HG03432 (cell line): Measurements from ENCODE around the gene CORO2A.
"Not testable (repeated sequence)": the region's sequence is repeated elsewhere in the genome, so short reads cannot be mapped to it uniquely, and the experiment has no call there.

Experiments
- ATAC-seq: cut with Tn5 transposase; IDR thresholded peaks from one replicate; pipeline ENCODE4 v1.9.1; 2021; ENCODE audit warnings: mild to moderate bottlenecking, moderate library complexity; ENCODE audit not compliant: unreplicated experiment

CORO2A gene

DNA sequence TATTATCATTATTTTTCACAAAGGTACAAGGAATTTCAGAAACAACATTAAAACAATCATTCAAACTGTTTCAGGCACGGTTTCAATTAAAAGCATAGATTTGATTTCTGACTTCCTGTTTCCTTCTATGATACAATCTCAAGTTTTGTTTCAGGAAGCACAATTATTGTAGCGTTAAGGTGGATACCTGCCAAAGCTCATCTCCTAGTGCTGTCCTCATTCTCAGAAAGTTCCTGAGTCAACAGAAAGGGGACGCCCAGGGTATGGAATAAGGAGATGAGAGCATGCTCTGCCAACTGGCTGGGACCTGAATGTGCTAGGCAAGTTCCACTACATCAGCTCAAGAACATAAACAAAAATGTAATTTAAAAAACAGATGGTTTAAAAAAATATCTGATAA is 71.4 kb downstream of the CORO2A start:
- ATAC-seq: no peak

DNA sequence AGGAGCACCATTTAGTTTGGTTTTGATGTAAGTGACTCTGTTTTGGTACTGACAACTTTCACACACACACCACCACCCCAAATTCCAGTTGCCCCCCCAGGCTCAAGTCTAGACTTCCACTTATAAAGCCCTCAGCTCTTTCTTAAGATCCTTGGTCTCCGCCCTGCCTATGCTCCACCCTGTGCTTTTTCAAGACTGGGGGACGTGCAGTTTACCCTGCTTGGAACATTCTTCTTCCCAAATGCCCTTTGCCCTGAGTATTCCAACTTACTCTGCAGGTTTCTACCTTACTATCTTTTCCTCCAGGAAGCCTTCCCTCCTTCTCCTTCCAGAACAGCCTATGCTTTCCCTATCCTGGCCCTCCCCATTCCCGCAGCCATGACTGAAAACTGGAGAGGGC is 72.0 kb downstream of the CORO2A start:
- ATAC-seq: no peak

- ATAC-seq: peak; percentile 74
These were observed 73.5 kb downstream of the CORO2A start, which contains the start of gene TRIM14 for GRCh38 chr9:98118640-98119601. Gene TRIM14 (minus strand): TSS chr9:98119222. CDS start chr9:98119188, 34 bp downstream.

DNA sequence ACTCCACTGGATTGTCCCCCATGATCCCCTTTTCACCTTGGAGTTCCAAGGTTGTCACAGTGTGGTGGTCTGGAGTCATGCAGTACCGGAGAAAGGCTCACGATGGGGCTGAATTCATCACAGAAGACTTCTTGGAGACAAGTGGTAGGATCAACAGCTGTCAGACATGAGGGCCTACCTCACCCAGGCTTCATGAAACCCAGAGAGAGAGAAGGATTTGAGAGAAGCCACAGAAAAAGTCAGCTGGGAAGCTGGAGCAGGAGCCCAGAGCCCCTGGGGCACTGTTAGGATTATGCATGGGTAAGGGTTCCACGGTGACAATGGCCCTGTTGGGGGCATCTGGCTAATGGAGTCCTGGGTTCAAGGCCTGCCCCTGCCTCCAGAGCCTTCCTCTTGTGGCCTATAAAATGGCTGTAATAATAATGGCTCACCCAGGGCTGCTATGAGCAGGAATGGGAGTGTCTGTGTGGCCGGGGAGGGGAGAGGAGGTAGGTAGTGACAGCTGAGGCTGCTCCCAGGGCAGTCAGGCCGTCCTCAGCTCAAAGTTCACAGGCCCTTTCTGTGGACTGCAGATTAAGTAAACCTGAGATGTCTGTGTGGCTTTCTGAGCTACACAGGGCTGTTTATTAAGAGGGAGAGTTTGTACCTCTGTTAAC is 74.3 kb downstream of the CORO2A start:
- peak; percentile 52 for ATAC-seq

DNA sequence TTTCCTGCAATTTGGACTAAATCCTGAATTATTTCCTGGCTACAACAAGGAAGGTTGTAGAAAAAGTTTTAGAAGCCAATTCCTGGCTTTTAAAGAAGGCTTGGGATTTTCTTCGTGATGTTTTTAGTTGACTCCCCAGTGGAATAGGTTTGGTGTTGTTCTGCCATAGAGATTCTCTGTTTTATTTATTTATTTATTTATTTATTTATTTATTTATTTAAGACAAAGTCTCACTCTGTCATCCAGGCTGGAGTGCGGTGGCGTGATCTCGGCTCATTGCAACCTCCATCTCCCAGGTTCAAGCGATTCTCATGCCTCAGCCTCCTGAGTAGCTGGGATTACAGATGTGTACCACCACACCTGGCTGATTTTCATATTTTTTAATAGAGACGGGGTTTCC is 75.3 kb downstream of the CORO2A start:
- ATAC-seq: not testable (repeated sequence)

DNA sequence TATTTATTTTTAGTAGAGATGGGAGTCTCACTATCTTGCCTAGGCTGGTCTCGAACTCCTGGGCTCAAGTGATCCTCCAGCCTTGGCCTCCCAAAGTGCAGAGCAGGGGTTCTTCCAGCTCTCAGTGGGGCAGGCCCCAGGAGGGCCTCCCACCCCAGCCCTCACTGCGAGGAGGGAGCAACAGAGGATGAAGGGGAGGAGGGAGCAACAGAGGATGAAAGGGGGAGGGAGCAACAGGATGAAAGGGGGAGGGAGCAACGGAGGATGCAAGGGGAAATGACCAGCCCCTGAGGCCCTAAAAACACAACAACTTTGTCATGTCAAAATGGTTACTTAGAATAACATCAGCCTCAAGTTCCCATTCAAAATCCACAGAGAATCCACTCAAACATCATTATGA is 83.4 kb downstream of the CORO2A start:
- no peak for ATAC-seq

GRCh38 chr9:98108531-98109031 is 83.9 kb downstream of the CORO2A start:
- ATAC-seq: peak; percentile 82

GRCh38 chr9:98107926-98108325 is 84.5 kb downstream of the CORO2A start:
- peak; percentile 27 for ATAC-seq

- no peak for ATAC-seq
These were observed 87.4 kb downstream of the CORO2A start for GRCh38 chr9:98105006-98105405.

DNA sequence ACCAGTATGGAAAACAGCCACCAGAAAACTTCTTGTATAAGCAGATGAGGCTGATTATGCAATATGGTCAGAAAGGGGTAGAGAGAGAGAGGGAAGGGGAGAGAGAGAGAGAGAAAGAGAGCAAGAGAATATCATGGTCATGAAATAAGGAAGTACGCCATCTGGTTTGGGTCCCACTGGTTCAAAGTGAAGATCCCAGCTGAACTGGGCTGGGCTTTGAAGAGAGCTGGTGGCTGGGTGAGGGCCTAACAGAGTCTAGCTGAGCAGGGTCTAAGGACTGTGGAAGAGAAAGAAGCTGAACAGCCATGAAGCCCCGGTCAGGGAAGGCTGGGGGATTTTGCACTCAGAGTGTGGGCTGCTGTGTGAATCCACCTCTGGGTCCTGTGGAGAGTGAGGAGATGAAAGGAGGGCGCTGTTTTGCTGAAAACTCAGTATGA is 88.0 kb downstream of the CORO2A start:
- ATAC-seq: no peak

DNA sequence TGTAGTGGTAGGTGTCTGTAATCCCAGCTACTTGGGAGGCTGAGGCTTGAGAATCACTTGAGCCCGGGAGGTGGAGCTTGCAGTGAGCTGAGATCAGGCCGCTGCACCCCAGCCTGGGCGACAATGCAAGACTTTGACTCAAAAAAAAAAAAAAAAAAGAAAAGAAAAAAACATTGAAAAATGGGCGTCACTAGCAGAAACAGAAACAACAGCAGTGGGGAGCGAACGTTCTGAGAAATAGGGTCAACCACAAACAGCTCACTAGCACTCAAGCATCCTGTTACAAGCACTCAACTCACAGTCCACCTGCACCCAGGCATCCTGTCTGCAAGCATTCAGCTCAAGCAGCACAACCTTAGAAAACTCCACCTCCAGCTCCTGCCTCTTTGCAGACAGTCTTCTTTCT is 90.6 kb downstream of the CORO2A start:
- ATAC-seq: peak; percentile 98

GRCh38 chr9:98101416-98101815 is 91.0 kb downstream of the CORO2A start:
- ATAC-seq: no peak

DNA sequence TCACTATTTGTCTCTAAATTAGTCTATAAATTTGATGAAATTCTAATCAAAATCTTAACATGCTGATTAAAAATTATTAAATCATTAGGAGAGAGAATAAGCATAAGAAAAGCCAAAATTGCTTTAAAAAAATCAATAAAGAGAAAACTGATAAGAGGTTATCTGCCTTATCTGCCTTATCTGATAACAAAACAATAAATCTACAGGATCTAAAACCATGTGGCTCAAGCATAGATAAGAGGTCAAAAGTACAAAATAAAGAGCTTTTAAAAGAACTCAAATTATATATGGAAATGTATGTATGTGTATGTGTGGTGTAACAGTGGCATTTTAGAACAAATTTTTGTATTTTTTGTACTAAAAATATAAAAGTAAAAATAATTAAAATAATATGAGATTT is 92.0 kb downstream of the CORO2A start:
- no peak for ATAC-seq

GRCh38 chr9:98099898-98100297 is 92.5 kb downstream of the CORO2A start:
- ATAC-seq: no peak

GRCh38 chr9:98099346-98099745 is 93.1 kb downstream of the CORO2A start:
- ATAC-seq: no peak

DNA sequence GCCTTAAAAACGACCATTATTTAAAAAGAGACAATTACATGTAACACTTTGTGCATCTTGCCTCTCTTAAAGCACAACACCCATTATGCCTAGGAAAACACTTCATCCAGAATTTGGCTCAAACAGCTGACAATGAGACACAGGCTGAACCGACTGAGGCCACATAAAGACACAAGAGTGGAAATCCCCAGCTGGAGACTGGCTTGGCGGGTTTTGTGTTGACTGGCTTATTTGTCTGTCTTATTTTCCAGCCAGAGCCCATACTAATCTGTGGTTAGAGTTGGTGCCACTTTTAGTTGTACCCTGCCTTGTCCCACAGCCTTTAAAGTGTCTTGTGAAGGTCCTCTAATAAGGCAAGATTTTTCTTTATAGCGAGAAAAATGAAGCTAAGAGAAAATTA is 94.6 kb downstream of the CORO2A start:
- no peak for ATAC-seq

DNA sequence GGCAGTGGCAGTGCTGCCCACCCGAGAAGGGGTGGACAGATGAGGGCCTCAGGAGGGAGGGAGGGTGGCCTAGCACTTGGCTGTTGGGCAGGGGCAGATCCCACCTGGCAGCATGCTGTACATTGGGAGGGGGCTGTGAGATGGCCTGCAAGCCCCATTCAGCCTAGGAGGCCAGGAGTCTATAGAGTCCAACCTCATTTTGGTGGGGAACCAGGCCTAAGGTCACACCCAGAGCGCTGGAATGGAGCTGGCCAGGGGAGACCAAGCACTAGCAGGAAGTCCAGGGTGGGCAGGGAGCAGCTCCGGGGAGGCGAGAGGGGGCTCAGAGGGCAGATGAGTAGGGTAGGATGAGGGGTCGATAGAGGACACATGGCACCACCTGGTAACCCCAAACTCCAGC is 96.3 kb downstream of the CORO2A start:
- ATAC-seq: no peak

- ATAC-seq: no peak
These were observed 97.0 kb downstream of the CORO2A start for GRCh38 chr9:98095401-98095800.

GRCh38 chr9:98094851-98095250 is 97.6 kb downstream of the CORO2A start:
- no peak for ATAC-seq

GRCh38 chr9:98094316-98094715 is 98.1 kb downstream of the CORO2A start:
- no peak for ATAC-seq

- ATAC-seq: no peak
These were observed 99.9 kb downstream of the CORO2A start for GRCh38 chr9:98092613-98092931.
